ENCODE results near the gene RBMX.
"Not testable (repeated sequence)": the region's sequence is repeated elsewhere in the genome, so short reads cannot be mapped to it uniquely, and the experiment has no call there.

Gene RBMX

GRCh38 chrX:136880452-136881013 is at the start of gene RBMX:
Gene RBMX (minus strand): TSS chrX:136880725. CDS start chrX:136879427, 1,298 bp downstream.
- peak; percentile 88 for DNase-seq

DNA sequence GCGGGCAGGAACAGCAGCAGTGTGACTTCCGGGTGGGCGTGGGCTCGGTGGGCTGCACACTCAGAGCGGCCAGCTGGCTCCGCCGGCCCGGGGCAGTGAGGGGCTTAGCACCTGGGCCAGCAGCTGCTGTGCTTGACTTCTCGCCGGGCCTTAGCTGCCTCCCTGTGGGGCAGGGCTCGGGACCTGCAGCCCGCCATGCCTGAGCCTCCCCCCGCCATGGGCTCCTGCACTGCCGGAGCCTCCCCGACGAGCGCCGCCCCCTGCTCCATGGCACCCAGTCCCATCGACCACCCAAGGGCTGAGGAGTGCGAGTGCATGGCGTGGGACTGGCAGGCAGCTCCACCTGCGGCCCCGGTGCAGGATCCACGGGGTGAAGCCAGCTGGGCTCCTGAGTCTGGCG is 40.9 kb upstream of the RBMX start:
- DNase-seq = not testable (repeated sequence)

GRCh38 chrX:136920001-136920400 is 39.5 kb upstream of the RBMX start:
- DNase-seq = no peak

DNA sequence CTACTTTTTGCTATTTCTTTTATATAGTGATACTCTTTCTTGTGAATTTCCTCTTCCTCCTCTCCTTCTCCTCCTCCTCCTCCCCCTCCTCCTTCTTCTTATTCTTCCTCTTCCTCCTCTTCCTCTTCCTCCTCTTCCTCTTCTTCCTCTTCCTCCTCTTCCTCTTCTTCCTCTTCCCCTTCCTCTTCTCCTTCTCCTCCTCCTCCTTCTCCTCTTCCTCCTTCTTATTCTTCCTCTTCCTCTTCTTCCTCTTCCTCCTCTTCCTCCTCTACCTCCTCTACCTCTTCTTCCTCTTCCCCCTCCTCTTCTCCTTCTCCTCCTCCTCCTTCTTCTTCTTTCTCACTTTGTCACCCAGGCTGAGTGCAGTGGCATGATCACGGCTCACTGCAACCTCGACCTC is 36.3 kb upstream of the RBMX start:
- DNase-seq = no peak

- DNase-seq = not testable (repeated sequence)
These were observed 31.1 kb upstream of the RBMX start for GRCh38 chrX:136911661-136912060.

DNA sequence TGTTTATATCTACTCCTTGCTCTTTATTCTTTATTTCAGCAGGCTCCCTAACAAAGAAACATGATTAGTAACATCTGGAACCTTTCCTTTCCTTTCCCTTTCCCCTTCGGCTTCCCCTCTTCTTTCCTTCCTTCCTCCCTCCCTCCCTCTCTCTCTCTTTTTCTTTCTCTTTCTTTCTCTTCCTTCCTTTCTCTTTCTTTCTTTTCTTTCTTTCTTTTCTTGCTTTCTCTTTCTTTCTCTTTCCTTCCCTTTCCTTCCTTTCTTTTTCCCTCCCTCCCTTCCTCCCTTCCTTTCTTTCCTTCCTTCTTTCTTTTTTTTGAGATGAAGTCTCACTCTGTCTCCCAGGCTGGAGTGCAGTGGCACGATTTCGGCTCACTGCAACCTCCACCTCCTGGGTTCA is 30.7 kb upstream of the RBMX start:
- no peak for DNase-seq

- no peak for DNase-seq
These were observed 30.1 kb upstream of the RBMX start for GRCh38 chrX:136910565-136911035.

GRCh38 chrX:136909706-136910564 is 29.4 kb upstream of the RBMX start:
- peak; percentile 78 for DNase-seq

DNA sequence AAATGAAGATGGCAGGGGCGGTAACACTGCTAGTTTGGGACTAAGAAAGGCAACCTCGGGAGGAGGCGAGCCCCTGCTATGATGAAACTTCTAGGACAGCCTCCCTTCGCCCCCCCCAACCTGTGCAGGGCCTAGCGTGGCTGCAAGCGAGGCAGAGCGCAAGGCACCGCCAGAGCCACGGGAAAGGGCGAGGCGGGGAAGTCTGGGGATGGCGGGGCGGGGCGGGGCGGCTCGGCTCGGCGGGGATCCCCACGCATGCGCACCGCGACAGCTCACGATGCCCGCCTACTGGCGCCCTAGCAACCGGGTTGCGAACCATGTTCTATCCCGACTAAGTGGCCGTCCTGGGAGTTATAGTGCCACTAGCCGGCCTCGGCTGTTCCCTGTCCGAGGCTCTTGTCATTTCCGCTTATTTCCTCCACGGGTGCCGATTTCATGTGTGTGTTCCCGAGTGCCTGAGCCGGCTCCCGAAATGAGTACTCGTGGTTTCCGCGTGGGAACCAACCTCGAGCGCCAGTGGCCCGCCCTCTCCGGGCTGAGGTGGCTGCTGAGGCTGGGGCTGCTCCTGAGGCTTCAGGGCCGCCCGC is 28.7 kb upstream of the RBMX start:
- peak; percentile 73 for DNase-seq

- no peak for DNase-seq
These were observed 27.1 kb upstream of the RBMX start for GRCh38 chrX:136907621-136908020.

- DNase-seq = no peak
These were observed 26.5 kb upstream of the RBMX start for GRCh38 chrX:136906921-136907510.

GRCh38 chrX:136904067-136904466 is 23.5 kb upstream of the RBMX start:
- not testable (repeated sequence) for DNase-seq

GRCh38 chrX:136900071-136900470 is 19.5 kb upstream of the RBMX start:
- not testable (repeated sequence) for DNase-seq

DNA sequence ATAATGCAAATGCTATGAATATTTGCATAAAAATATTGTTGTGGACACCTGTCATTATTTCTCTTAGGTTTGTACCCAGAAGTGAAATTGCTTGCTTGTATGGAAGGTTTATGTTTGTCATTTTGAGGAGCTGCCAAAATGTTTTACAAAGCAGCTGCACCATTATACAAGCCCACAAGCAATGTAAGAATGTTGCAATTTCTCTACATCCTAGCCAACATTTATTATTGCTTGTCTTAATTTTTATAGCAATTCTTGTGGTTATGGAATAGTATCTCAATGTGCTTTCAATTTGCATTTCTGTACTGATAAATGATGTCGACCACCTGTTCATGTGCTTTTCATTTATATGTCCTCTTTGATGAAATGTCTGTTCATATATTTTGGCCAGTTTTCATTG is 18.7 kb upstream of the RBMX start:
- no peak for DNase-seq

GRCh38 chrX:136898752-136899151 is 18.2 kb upstream of the RBMX start:
- DNase-seq = not testable (repeated sequence)

GRCh38 chrX:136896121-136896914 is 15.8 kb upstream of the RBMX start:
- no peak for DNase-seq

DNA sequence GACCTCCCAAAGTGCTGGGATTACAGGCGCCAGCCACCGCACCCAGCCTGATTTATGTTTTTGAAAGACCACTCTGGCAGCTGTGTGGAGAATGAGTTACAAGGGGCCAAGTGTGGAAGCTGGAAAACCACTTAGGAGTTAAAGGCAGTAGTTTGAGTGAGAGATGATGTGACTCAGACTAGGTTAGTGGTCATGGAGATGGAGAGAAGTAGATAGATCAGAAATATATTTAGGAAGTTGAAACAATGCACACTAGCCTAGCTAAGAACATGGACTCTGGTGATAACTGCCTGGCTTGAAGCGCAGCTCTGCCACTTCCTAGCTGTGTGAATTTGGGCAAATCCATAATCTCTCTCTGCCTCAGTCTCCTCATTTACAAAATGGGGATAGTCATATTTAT is 11.9 kb upstream of the RBMX start:
- no peak for DNase-seq

DNA sequence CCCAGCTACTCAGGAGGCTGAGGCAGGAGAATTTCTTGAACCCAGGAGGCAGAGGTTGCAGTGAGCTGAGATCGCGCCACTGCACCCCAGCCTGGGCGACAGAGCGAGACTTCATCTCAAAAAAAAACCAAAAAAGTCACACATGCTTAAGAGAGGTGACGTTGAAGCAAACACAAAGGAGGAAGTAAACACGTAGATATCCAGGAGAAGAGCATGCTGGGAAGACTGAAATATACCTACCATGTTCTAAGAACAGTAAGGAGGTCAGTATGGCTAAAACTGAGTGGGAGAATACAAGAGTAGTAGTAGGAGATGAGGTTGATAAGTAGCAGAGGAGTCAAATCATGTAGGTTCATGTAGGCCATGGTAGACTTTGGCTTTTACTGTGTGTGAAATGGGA is 10.1 kb upstream of the RBMX start:
- DNase-seq = not testable (repeated sequence)

DNA sequence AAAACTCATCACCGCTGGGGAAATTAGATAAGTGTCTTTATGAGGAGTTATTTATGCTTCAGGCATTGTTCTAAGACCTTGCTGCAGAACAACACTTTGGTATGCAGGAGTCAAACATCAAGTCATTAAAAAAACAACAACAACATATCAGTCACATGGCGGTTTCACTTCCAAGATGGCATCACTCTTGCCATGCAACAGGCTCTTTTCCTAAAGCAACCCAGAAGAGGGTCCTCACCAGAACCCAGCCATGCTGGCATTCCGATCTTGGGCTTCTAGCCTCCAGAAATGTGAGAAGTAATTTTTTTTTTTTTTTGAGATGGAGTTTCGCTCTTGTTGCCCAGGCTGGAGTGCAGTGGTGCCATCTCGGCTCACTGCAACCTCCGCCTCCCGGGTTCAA is 8.7 kb upstream of the RBMX start:
- DNase-seq = no peak

DNA sequence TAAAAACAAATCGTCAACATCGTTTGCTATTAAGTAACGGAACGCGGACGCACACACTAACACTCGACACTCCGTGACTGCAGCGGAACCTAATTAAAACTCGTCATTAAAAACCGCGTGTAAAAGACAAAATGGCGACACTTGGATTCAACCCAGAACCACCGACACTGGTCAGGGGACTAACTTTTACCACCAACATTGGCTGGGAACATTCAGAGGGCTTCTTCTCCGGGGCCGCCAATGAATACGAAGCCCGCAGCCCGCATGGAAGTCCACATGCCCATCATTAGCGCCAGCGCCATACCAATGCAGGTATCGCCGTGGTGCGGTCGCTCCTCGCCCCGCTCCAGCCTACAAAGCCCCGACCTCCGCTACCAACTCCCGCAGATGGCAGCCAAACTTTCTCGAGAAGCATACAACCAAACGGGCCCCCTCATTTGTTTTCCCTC is 498 bp downstream of the RBMX start:
- DNase-seq = peak; percentile 38

DNA sequence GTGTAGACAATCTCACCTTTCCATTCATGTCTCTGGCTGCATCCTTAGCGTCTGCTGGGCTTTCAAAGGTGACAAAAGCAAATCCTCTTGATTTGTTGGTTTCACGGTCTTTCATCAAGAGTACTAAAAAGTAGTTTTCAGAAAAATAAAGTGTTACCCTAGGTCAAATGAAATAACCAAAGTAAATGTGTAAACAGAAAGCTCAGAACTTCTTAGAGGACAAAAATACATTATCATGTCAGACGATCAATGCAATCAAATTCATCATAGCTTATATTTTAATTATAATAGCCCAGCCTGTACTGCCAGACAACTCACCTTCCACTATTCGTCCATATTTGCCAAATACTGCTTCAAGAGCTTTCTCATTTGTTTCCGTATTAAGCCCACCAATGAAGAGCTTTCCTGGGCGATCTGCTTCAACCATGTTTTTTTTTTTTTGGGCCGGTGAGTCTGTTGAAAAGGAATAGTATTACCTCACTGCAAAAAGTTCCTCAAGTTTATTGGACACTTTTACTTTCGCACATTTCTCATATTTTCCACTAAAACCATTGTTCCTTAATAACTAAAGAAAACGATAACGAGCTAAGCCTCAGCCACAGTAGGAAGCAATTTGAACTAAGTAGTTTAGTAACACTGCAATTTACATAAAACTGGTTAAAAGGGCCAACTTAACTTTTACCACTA is 1.4 kb downstream of the RBMX start:
- peak; percentile 60 for DNase-seq

DNA sequence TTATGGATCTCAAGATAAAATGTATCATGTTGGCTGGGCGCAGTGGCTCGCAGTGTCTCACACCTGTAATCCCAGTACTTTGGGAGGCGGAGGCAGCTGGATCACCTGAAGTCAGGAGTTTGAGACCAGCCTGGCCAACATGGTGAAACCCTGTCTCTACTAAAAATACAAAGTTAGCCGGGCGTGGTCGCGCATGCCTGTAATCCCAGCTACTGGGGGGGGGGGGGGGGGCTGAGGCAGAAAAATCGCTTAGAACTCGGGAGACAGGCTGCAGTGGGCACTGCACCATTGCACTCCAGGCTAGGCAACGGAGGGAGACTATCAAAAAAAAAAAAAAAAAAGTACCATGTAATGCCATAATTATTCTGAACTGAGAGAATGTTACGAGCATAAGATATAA is 2.1 kb downstream of the RBMX start:
- DNase-seq = no peak
